ENCODE results near the gene ATG4B.

DNA sequence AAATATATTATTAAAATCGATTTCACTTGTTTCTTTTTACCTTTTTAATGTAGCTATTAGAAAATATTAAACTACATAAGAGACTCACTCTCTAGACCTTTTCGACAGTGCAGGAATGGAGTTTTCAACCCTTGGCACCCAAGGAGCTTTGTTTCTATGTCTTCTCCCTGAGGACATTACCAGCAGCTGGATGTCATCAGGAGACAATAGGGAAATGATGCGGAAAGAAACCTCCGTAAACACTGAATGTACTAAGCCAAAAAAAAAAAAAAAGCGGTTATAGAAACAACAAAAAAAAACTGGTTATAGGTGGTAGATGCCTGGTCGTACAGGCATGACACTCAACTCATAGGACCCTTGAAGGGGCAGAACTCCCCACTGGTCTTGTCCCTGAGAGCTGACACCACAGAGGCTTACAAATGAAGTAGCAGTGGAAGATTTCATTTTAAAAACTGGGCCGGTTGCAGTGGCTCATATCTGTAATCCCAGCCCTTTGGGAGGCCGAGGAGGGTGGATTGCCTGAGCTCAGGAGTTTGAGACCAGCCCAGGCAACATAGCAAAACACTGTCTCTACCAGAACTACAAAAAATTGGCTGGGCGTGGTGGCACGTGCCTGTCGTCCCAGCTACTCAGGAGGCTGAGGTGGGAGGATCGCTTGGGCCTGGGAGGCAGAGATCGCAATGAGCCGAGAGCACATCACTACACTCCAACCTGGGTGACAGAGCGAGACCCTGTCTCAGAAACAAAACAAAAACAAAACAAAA lies 24.3 kb upstream of the ATG4B start:
- TF ChIP-seq, protein P1, sequence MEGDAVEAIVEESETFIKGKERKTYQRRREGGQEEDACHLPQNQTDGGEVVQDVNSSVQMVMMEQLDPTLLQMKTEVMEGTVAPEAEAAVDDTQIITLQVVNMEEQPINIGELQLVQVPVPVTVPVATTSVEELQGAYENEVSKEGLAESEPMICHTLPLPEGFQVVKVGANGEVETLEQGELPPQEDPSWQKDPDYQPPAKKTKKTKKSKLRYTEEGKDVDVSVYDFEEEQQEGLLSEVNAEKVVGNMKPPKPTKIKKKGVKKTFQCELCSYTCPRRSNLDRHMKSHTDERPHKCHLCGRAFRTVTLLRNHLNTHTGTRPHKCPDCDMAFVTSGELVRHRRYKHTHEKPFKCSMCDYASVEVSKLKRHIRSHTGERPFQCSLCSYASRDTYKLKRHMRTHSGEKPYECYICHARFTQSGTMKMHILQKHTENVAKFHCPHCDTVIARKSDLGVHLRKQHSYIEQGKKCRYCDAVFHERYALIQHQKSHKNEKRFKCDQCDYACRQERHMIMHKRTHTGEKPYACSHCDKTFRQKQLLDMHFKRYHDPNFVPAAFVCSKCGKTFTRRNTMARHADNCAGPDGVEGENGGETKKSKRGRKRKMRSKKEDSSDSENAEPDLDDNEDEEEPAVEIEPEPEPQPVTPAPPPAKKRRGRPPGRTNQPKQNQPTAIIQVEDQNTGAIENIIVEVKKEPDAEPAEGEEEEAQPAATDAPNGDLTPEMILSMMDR (IDR thresholded peaks at IDR 0.05; ENCODE audit: low read length): no peak
- TF ChIP-seq EZH2 (IDR thresholded peaks at IDR 0.05; ENCODE audit: borderline replicate concordance, low read length): no peak
